ENCODE data around the gene AKAP6.

AKAP6 gene

GRCh38 chr14:32596390-32596789, 267.3 kb downstream of the AKAP6 start:
- no peak overlapping the region for H3K4me3 ChIP-seq (ENCODE audit: low read depth, low read length)
- no peak for TF ChIP-seq CTCF (IDR thresholded peaks at IDR 0.05; ENCODE audit: low read depth, low read length)

DNA sequence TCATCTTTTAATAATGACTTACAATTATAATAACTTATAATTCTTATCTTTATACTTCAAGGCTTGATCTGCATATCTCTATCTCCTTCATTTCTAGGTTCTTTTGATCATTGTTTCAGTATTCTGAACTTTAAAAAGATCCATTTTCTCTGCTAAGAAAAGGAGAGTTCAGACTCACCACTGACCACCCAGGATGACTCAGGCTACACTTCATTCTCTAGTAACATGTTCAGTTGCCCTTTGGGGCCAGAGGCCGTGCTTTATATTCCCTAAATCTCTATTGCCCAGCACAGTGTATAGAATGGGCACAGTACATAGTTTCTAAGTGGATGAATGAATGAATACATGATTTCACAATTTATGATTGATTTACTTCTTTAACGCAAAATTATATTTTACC, 268.7 kb downstream of the AKAP6 start:
- TF ChIP-seq CTCF (IDR thresholded peaks at IDR 0.05; ENCODE audit: low read depth, low read length), result no peak
- no peak overlapping the region for H3K4me3 ChIP-seq (ENCODE audit: low read depth, low read length)

DNA sequence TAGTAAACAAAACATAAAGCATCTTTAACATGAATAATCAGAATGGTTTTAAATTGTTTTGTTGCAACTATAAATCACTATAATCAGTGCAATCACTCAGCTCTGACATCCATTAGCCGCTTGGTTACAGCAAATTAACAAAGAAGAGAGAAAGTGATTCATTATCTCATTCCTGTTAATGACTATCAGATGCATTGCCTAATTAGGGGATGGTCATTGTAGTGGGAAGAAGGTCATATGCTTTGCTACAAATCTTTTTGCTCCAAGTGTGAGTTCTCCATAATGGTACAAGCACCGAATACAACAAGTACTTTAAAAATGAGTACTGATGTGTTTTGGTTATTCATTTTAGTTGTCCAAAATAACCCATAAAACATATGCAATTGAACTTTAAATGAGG, 272.0 kb downstream of the AKAP6 start:
- no peak for TF ChIP-seq CTCF (IDR thresholded peaks at IDR 0.05; ENCODE audit: low read depth, low read length)
- no peak overlapping the region for H3K4me3 ChIP-seq (ENCODE audit: low read depth, low read length)

DNA sequence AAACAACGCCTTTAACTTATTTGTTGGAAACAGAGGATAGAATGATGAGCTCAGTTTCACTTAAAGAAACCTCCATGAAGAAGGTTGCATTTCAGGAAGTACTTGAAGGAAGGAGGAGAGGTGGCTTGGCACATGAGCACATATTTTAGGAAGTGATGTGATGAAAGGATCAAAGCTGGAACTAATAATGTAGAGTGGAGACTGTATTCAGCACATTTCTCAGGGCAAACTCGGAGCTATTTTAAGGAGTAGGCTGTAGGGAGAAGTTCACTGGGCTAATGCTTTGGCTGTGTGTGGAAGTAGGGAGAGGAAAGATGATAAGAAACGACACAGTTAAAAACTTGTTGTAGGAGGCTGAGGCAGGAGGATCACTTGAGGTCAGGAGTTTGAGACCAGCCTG, 272.8 kb downstream of the AKAP6 start:
- no peak overlapping the region for H3K4me3 ChIP-seq (ENCODE audit: low read depth, low read length)
- no peak for TF ChIP-seq CTCF (IDR thresholded peaks at IDR 0.05; ENCODE audit: low read depth, low read length)

DNA sequence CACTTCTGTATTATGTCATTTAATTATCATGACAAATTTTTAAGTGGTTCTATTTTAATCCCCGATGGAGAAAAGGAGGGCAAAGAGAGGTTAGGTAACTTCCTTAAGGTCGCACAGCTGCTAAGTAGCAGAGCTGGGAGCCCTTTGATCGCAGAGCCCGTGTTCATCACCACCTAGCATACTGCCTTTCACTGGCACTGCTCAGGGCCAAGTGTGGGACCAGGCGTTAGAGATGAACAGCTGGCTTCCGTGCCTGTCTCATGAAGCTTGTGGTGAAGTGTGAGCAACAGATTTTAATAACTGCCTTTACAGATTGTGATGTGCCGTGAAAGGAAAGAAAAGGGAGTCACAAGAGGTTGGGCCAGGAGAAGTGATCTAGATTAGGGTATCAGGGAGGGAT, 273.6 kb downstream of the AKAP6 start:
- TF ChIP-seq CTCF (IDR thresholded peaks at IDR 0.05; ENCODE audit: low read depth, low read length), result no peak
- H3K4me3 ChIP-seq (ENCODE audit: low read depth, low read length), result no peak overlapping the region

GRCh38 chr14:32603992-32604565, 275.0 kb downstream of the AKAP6 start:
- no peak for TF ChIP-seq CTCF (IDR thresholded peaks at IDR 0.05; ENCODE audit: low read depth, low read length)
- no peak overlapping the region for H3K4me3 ChIP-seq (ENCODE audit: low read depth, low read length)

DNA sequence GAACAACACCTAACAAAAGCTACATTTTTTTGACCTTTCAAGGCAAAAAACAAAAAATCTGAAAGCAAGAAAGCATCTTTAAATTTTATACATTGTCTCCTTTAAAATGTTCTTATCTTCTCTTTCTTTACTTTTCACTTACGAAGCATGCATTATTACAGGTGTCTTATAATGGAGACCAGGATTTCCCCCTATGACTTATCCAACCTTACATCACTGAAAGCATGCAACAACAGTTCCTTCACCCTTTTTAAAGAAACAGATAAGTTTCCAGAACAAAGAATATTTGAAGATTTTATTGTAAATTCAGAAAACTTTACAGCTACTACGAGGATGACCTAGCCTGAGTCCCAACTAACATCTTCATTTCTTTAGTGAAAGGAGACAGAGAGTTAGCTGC, 277.2 kb downstream of the AKAP6 start:
- H3K4me3 ChIP-seq (ENCODE audit: low read depth, low read length), result no peak overlapping the region
- TF ChIP-seq CTCF (IDR thresholded peaks at IDR 0.05; ENCODE audit: low read depth, low read length), result no peak
